Left lobe of liver (tissue), 2 donors: Measurements from ENCODE around the gene TPM3. TPM values are rescaled to one million over a fixed set of nuclear protein-coding genes. Genes with fewer than 3 reads are reported as not detected.
"Not testable (repeated sequence)": the region's sequence is repeated elsewhere in the genome, so short reads cannot be mapped to it uniquely, and the experiment has no call there.

Experiments
- ATAC-seq: fragments of 200-7000 bp; cut with Tn5 transposase; one replicate; pipeline ENCODE4 v1.9.1; 2020; ENCODE audit warnings: mild to moderate bottlenecking, moderate library complexity
- DNase-seq: peaks from one replicate; pipeline ENCODE4 v3.0.0-alpha.2; 2020; ENCODE audit warnings: low spot score
- total RNA-seq: library from RNA; stranded (reverse); gene quantifications from one replicate; pipeline ENCODE4 v1.2.1, GENCODE V29; 2021
- donor health status: DM: no; HTN: no; CAD: no; lungs with moderate emphysema.
- donor health status: DM: no; HTN: yes; CAD: no.

Gene TPM3
- total RNA-seq, 1 donor from 2014 or later = 92.7 TPM

DNA sequence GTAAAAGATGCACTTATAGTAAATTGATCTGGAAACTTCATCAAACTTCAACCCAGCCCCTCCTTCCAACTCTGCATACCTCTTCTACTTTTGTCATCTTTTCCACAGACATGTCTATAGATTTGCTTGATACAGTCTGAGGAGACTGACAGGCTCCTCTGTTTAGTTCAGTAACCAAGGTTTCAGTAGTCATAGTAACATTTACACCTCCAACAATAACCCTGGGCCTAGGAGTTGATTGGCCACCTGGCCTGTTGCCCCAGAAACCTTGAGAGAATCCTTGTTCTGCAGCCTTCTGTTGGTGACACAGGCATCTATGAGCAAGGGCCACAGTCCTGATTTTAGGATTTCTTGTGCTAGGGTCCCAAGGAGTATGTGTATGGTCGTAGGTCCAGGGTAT lies 14.3 kb upstream of the TPM3 start, which contains the start of gene CFAP141:
CFAP141 (minus strand) TSS at position 138 of the 400 bp plus-strand sequence; CDS start at position 112, 26 bp downstream.
- ATAC-seq = no peak
- DNase-seq = no peak

DNA sequence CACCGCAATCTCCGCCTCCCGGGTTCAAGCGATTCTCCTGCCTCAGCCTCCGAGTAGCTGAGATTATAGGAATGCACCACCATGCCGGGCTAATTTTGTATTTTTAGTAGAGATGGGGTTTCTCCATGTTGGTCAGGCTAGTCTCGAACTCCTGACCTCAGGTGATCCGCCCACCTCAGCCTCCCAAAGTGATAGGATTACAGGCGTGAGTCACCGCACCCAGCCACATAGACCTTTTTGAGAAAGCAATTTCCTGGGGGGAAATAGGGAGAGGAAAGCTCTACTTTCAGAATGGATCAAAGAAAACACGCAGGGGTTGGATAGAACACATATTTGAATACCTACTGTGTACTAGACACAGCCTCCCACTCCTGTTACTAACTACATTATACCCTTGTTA lies 13.9 kb upstream of the TPM3 start:
- ATAC-seq, DNase-seq: not testable (repeated sequence)

DNA sequence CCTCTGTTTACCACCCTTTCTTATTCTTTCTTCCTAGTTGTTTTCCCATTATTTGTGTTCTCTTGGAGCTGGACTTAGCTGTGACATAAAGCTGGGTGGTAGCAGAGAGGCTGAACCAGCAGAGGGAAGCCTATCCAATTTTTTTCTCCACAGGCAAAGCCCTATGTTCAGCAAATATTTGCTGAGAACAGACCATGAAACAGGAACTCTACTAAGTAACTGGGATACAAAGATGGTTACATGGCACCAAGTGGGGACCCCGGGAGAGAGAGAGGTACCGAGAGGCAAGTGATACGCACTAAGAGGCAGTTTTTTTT lies 7.6 kb upstream of the TPM3 start:
- ATAC-seq = peak; percentile 80

DNA sequence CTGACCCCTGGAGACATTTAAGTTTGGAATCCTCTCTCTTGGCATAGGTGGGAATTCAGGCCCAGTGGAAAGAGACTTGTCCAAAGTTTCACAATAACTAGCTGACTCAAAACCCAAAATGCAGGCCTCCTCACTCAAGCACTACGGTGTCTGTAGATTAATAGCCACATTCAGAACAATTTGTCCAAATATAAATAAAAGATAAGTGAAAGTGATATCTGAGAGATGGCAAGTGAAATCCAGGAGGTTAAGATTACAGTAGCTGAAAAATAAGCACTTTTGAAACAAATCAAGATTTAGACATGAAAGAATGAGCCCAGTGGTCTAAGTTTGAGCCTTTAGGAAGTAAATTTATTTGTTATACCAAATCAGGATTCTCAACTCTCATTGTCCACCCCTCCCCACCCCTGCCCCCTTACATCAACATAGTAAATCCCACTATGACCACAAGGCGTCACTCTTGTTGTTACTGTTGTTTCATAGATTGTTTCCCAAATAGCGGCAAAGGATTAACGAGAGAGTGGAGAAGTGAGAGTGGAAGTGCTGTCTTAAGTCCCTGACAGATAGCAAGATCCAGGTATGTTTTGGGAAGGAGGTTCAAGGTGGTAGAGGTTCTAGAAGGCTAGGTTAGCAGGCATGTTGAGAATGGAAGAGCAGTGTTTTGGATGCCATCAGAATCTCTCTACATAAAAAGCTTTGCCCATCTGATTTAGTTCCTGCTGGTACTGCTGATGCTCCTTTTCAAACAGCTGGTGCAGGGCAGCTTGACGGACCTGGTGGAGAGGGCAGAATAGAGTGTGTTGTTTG lies 7.1 kb upstream of the TPM3 start:
- DNase-seq (no peak), ATAC-seq (peak; percentile 94)

More for the DNA sequence above, 7.6 kb upstream of the TPM3 start:
- no peak for DNase-seq

DNA sequence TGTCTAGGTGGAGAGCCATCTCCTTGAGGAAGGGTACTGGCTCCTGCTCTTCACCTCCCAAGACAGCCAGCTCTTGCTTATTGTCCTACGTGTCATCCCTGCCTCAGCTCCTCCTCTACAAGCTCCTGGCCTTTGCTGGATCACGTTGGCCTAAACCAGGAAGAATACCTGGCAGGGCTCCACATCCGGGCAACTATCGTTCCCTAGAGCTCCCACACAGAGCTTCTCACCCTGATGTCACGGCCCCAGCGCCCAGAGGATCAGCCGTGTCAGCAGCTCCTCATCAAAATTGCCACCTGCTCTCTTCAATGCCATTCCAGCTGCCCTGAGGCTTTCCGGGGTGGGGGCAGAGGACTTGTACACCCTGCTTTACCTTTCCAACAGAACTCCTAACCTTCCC lies 1.9 kb upstream of the TPM3 start:
- DNase-seq = peak; percentile 65
- peak; percentile 74 for ATAC-seq

DNA sequence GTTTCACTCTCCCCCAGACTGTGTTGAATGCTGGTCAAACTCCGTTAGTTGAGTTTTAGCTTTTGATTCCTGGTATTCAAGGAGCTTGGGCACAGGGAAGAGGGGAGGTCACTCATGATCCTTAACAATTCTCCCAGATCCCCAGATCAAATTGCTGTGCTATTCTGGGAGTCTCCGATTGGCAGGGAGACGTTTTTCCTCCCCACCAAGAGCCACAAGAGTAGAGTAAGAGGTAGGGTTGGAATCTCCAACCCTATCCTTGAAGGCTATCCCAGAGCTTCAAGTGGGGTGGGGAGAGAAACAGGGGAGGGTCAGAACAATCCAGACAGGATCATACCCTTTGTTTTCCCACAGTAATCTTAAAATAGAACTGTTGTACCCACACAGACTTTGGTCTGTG lies 576 bp upstream of the TPM3 start:
- ATAC-seq = no peak
- DNase-seq = no peak

DNA sequence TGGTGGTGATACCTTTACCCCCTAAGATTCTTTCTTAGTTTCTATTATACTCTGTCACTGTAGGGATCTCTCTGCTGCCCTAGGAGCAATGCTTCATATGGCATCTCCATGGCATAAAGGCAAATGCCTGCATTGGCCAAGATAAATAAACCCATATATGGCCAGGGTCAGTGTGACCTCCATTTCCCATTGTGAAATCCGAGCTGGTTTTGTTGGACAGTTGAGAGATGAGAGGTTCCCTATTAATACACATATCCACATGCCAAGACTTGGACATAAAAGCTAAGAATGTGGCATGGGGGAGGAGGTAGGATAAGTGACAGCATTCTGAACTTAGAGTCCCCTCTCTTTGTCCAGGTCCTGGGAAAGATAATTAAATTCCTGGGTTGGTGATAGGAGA lies 1.4 kb downstream of the TPM3 start:
- ATAC-seq = no peak
- DNase-seq = no peak

DNA sequence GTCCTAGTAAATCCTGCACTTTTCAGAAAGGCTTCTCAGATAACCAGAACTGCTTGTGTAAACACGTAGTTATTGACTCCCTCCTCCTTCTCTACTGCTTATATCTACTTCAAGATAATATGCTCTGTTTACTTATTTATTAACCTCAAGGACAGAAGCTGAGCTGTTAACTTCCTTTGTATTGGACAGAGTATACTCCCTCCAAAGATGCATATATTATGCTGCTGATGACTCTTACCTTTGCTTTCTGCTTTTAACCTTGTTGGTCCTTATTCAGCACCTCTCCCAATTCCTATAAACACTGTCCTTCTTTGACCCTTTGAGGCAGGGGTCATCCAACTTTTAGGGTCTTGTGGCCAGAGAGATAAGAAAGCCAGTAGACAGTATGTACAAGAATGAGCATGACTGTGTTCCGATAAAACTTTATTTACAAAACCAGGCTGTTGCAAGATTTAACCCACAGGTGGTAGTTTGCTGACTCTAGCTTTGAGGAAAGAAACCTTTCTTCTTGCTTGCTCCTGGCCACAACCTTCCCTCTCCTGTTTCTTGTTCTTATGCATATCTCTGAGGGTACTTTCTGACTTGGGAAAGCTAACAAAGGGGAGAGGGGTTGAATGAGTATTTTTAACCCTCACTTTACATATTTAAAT lies 4.9 kb downstream of the TPM3 start:
- DNase-seq (no peak), ATAC-seq (no peak)

DNA sequence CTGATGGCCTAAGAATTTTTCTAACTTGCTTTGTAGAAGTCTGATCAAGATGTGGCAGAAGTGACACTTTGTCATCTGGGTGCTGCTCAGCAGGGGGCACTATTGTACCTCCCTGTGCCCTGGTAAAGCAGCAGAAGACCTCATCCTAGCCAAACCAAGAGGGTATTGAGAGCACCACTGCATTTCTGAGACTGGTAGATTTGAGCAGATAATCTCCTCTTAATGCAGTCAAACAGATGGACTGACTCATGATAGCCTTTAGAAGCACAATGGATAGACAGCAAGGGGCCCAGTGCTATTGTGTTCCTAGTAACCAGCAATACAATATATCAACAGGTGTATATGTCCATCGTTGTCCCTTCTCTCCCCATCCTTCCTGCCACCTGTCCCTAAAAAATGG lies 5.7 kb downstream of the TPM3 start:
- DNase-seq (peak; percentile 62), ATAC-seq (no peak)

DNA sequence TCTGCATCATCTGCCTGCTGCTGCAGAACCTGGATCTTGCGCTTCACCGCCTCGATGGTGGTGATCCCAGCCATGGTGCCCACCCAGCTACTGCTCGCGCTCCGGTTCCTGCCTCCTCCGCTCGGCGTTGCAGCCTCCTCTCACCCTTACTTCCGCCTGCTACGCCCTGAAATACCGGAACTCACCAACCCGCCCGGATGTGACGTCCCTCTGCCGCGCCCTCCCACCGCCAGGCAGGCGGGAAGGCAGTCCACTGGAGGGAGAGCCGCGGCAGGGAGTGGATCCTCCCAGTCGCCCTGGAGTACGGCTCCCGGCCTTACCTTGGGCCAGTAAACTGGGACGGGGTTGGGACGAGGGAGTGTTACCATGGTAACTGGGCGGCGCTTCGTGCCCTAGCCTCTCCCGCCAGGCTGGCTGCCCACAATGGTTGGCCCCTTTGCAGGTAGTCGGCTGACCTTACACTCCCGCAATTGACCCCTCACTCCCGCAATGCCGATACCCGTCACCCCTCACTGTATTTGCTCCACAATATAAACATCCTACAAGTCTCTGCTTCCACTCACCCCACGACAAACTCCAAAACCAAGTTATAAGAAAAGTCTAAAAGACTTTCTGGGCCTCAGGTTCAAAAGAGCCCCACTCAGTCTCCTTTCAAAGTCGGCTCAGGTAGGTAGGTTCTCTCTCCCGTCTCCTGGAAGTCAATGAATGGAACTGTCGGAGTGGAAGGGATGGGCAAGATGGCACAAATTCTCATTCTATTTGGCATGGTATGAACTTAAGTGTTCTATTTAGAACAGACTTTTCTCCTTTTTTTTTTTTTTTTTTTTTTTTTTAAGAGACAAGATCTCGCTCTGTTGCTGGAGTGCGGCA lies 8.6 kb downstream of the TPM3 start:
- peak; percentile 98 for DNase-seq
- ATAC-seq = peak; percentile 88

DNA sequence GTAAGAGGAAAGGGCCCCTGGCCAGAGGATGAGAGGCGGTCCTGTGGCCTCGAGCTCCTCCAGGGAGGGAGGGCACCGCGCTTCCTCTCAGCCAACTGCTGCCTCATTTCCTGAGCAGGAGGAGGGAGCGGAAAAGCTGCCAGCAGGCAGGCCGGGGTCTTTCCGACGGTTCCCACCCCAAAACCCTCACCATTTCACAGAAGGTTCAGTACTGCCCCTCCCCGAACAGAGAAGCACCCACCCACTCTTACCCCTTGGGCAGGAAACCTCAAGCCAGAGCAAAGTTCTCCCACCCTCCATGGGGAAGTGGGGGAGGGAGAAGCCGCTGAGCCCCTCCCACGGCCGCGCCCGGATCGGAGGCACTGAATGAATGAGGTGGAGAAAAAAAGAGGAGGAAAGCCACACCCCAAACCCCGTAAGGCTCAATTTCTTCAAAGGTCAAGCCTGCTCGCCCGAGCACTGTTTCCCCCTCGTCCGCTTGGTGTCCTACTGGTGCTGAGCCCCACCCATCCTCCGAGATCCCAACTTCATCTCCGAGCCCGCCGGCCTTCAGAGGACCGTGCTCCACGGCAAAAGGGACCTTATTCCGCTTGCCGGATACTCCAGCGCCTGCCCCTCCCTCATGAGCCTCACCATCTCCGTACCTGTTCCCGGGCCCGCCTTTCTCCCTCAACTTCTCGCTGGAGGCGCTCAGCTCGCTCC lies 9.4 kb downstream of the TPM3 start:
- ATAC-seq (peak; percentile 51), DNase-seq (peak; percentile 77)

DNA sequence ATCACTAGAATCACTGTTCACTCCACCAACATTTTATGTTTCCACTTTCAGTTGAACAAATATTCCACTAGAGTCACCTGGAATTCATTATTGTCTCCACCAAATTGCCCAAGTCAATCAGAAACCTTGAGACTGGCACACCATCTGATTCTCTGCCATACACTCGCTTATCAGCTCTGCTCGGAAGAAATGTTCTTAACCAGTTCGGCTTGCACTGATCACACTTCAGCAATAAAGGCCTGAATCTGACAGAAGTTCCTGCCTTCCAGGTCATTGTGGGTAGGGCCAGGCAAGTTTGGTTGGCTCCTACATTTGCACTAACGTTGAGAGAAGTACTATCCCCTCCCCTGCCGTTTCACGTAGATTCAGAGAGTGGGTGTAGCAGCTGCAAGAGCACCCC lies 10.0 kb downstream of the TPM3 start:
- ATAC-seq (no peak), DNase-seq (no peak)

DNA sequence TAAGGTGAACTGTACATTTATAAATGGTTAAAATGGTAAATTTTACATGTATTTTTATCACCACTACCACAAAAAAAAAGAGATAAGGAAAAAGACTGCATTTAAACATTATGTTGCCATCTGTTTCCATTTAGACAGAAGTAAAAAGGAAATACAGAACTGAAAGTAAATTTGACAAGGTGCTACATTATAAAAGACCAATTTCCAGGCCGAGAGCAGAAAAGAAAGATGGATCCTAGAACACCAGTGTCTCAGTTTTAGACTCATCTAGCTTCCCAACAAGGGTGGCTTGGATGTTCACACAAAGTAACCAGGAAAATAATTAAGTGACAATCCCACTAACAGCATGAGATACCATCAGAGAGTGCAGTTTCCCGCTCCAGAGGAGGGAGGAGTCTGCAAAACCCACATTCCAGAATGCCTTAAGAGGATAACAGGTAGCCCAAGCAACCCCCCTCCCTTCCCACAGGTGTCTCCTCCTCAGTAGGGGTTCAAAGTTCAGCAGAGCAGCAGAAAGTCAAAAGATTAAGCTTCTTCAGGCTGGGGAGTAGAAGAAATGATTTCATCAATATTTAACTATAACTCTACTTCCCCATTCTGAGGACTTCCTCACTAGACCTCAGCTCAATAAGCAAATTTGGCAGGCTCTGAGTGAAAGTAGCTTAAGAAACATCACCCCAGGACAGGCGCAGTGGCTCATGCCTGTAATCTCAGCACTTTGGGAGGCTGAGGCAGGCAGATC lies 11.8 kb downstream of the TPM3 start:
- DNase-seq (no peak), ATAC-seq (no peak)

DNA sequence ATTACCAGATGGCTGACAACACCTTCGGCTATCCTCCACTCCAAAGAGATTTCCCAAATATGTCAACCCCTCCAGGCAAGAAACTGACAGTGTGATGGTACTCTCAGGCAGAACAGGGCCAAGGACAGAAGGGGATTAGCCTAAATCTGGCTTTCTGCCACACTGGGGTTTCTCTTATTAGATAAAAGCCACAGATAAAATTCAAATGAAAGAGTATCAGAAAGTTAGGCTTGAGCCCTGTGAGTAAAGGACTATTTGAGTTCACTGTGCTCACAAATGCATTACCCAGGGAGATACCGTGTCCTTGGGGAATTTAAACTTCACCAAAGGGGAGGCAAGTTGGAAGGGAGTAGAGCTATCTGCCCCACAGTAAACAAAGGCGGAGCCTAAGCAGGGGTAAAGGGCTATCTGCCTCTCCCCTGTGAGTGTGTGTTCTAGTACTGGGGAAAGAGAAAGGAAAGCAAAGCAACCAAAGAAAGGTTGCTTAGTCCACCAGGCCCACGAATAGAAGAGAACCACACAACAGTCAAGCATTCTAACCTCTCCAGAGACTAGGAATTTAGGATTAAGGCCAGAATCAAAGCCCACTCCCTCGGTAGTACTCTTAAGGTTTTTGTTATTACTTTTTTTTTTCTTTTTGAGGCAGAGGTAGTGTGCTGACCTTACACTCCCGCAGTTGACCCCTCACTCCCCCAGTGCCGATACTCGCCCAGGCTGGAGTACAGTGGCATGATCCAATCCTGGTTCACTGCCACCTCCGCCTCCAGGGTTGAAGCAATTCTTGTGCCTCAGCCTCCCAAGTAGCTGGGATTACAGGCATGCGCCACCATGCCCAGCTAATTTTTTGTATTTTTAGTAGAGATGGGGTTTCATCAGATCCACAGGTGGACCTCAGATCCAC lies 12.7 kb downstream of the TPM3 start:
- DNase-seq = peak; percentile 80
- ATAC-seq = peak; percentile 71

DNA sequence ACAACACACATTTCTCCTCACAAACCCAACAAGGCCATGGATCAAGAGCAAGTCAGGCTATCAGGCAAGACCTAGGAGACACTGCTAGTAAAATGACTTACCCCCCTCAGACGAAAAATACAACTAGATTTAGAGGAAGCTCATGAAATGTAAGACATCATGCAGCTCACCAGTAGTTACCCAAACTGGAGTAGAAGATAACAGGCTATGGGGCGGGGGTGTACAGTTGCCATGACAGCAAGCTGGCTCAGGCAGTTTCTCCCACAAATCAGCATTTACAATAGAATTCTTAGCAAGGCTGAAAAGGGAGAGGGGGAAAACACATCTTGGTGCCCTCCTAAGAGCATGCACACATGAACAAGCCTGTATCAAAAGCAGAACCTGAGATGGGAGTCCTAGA lies 13.9 kb downstream of the TPM3 start:
- DNase-seq (no peak), ATAC-seq (no peak)

DNA sequence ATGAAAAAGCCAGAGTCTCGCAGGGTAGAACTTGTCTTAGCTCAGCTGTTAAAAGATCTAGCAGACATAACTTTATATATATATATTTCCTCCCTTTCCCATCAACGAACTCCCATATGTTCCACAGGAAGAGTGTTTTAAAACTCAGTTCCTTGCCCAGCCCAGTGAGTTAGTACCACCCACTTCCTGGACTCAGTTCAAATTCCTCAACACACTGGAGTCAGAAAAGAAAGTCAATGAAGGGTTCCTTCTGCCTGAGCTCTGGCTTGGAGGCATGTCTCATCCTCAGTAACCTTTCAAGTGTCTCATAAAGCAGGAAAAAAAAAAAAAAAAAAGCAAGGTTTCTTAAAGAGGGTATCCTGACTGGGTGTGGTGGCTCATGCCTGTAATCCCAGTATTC lies 15.6 kb downstream of the TPM3 start:
- ATAC-seq = no peak
- DNase-seq = no peak

DNA sequence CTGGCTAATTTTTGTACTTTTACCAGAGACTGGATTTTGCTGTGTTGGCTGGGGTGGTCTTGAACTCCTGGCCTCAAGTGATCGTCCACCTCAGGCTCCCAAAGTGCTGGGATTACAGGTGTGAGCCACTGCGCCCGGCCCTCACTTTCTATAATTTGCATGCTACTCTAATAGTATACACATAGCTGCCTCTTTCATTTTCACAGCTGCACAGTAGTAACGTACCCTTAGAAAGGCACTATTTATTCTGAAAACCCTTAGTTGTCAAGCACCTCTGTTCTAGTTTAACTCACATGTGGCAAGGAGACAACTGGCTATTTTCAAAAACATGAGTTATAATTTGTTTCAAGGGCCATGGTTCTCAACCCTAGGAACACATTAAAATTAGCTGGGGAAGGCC lies 17.2 kb downstream of the TPM3 start:
- DNase-seq (no peak), ATAC-seq (no peak)

DNA sequence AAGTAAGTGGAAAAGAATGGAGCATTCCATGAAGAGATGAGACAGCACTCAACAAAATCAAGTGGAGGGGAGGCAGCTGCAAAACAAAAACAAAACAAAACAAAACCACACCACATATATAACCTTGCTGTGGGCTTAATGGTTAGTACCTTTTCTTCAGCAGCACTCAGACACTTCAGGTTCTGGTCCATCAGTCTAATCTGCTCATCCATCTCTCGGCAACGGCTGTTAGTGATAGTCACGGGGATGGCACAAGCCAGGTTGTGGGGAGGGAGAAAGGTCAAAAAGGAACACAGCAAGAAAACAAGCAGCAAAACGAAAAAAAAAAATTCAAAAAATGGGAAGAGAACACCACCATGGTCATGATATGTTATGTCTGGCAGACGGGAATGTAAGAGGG lies 20.0 kb downstream of the TPM3 start:
- ATAC-seq = no peak
- DNase-seq = no peak

DNA sequence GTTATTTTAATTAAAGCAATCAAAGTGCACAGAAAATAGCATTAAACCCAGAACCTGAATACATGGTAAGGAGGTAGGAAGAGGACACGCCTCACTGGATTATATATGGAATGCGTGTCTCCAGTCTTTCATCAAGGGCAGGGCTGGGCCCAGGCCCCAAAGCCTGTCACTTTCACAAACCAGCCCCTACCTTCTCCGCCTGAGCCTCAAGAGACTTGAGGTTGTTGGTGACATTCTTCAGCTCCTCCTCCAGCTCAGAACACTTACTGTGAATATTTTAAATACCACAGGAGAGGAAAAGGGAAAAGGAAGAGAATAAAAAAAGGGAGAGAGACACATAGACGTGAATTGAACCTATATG lies 20.7 kb downstream of the TPM3 start:
- ATAC-seq (no peak), DNase-seq (no peak)
